ENCODE data around the gene CCDC88B.

The CCDC88B gene

GRCh38 chr11:64359712-64360445, 19.9 kb downstream of the CCDC88B start:
- peak; percentile 61 for DNase-seq (ENCODE audit: low spot score)

GRCh38 chr11:64360448-64360921, 20.5 kb downstream of the CCDC88B start:
- DNase-seq (ENCODE audit: low spot score) = no peak

- no peak for DNase-seq (ENCODE audit: low spot score)
Measured at GRCh38 chr11:64361659-64362058, 21.7 kb downstream of the CCDC88B start.

GRCh38 chr11:64362339-64362738, 22.3 kb downstream of the CCDC88B start:
- DNase-seq (ENCODE audit: low spot score) = no peak

GRCh38 chr11:64364435-64364834, 24.4 kb downstream of the CCDC88B start:
- no peak for DNase-seq (ENCODE audit: low spot score)

- no peak for DNase-seq (ENCODE audit: low spot score)
Measured at GRCh38 chr11:64364911-64365310, 24.9 kb downstream of the CCDC88B start.

- no peak for DNase-seq (ENCODE audit: low spot score)
Measured at GRCh38 chr11:64366751-64367150, 26.7 kb downstream of the CCDC88B start.

- DNase-seq (ENCODE audit: low spot score) = no peak
Measured at GRCh38 chr11:64367931-64368672, 28.1 kb downstream of the CCDC88B start.

- no peak for DNase-seq (ENCODE audit: low spot score)
Measured at GRCh38 chr11:64368673-64369074, 28.7 kb downstream of the CCDC88B start.

- peak; percentile 68 for DNase-seq (ENCODE audit: low spot score)
Measured at GRCh38 chr11:64369440-64370421, 29.7 kb downstream of the CCDC88B start.

- DNase-seq (ENCODE audit: low spot score) = no peak
Measured at GRCh38 chr11:64371201-64371600, 31.2 kb downstream of the CCDC88B start.

- no peak for DNase-seq (ENCODE audit: low spot score)
Measured at GRCh38 chr11:64372021-64372420, 32.0 kb downstream of the CCDC88B start.

GRCh38 chr11:64372802-64373597, 33.0 kb downstream of the CCDC88B start:
- DNase-seq (ENCODE audit: low spot score) = peak; percentile 78

GRCh38 chr11:64373598-64373974, 33.6 kb downstream of the CCDC88B start:
- DNase-seq (ENCODE audit: low spot score) = no peak

- DNase-seq (ENCODE audit: low spot score) = no peak
Measured at GRCh38 chr11:64376071-64376470, 36.1 kb downstream of the CCDC88B start.

- no peak for DNase-seq (ENCODE audit: low spot score)
Measured at GRCh38 chr11:64378335-64378880, 38.4 kb downstream of the CCDC88B start.

- DNase-seq (ENCODE audit: low spot score) = no peak
Measured at GRCh38 chr11:64379160-64379559, 39.2 kb downstream of the CCDC88B start.

- no peak for DNase-seq (ENCODE audit: low spot score)
Measured at GRCh38 chr11:64379817-64380709, 40.1 kb downstream of the CCDC88B start.

GRCh38 chr11:64381350-64381749, 41.3 kb downstream of the CCDC88B start:
- DNase-seq (ENCODE audit: low spot score) = no peak

- DNase-seq (ENCODE audit: low spot score) = no peak
Measured at GRCh38 chr11:64382047-64382446, 42.0 kb downstream of the CCDC88B start.
